OCI-LY1 (cell line): ENCODE measurements around the gene SORCS3.

Experiments used
- H2AFZ ChIP-seq: fragments of 200-600 bp; sonication (generic), shearing (Covaris generic); 2 replicates; pipeline ENCODE4 v1.6.0; 2014; ENCODE audit warnings: antibody characterized with exemption, mild to moderate bottlenecking, low read length
- H3F3A ChIP-seq: fragments of 200-600 bp; sonication (generic), shearing (Covaris generic); 2 replicates; pipeline ENCODE4 v1.6.0; 2014; ENCODE audit warnings: mild to moderate bottlenecking, antibody characterized with exemption, low read length, moderate library complexity; ENCODE audit not compliant: insufficient read depth
- H3K27ac ChIP-seq: fragments of 200-600 bp; sonication (generic); 2 replicates; pipeline ENCODE4 v1.5.1; 2014; ENCODE audit warnings: low read length, mixed run types, mild to moderate bottlenecking, low read depth; ENCODE audit not compliant: poor library complexity, severe bottlenecking
- H3K27me3 ChIP-seq: fragments of 200-600 bp; sonication (generic); 2 replicates; pipeline ENCODE4 v1.6.0; 2014; ENCODE audit warnings: antibody characterized with exemption, mild to moderate bottlenecking, low read length, moderate library complexity; ENCODE audit not compliant: insufficient read depth
- H3K36me3 ChIP-seq: fragments of 200-600 bp; sonication (generic); 2 replicates; pipeline ENCODE4 v1.6.1; 2014; ENCODE audit warnings: mild to moderate bottlenecking, antibody characterized with exemption, low read length, moderate library complexity, mixed read lengths; ENCODE audit not compliant: insufficient read depth
- H3K4me1 ChIP-seq: fragments of 200-600 bp; sonication (generic); 2 replicates; pipeline ENCODE4 v1.5.1; 2014; ENCODE audit warnings: mild to moderate bottlenecking, low read length, moderate library complexity; ENCODE audit not compliant: insufficient read depth, severe bottlenecking
- H3K4me2 ChIP-seq: fragments of 200-600 bp; sonication (generic), shearing (Covaris generic); 2 replicates; pipeline ENCODE4 v1.6.1; 2014; ENCODE audit warnings: low read length
- H3K4me3 ChIP-seq: fragments of 200-600 bp; sonication (generic); 2 replicates; pipeline ENCODE4 v1.5.1; 2014; ENCODE audit warnings: low read length, low read depth, mild to moderate bottlenecking, mixed read lengths; ENCODE audit not compliant: poor library complexity, severe bottlenecking
- H3K79me2 ChIP-seq: fragments of 200-600 bp; shearing (Covaris generic); 2 replicates; pipeline ENCODE4 v1.6.1; 2016; ENCODE audit warnings: mixed run types, low read length, mixed read lengths; ENCODE audit not compliant: insufficient read depth
- H3K9ac ChIP-seq: fragments of 200-600 bp; sonication (generic), shearing (Covaris generic); 2 replicates; pipeline ENCODE4 v1.6.1; 2014; ENCODE audit warnings: mild to moderate bottlenecking, low read length, mixed read lengths
- H3K9me2 ChIP-seq: fragments of 200-600 bp; sonication (generic), shearing (Covaris generic); 2 replicates; pipeline ENCODE4 v1.6.1; 2014; ENCODE audit warnings: low read depth, mild to moderate bottlenecking, low read length, mixed read lengths
- H3K9me3 ChIP-seq: fragments of 200-600 bp; shearing (Covaris generic); 2 replicates; pipeline ENCODE4 v1.6.1; 2014; ENCODE audit warnings: low read length, mixed read lengths
- H4K20me1 ChIP-seq: fragments of 200-600 bp; sonication (generic), shearing (Covaris generic); 2 replicates; pipeline ENCODE4 v1.6.0; 2016; ENCODE audit warnings: mild to moderate bottlenecking, low read length; ENCODE audit not compliant: insufficient read depth
- CTCF ChIP-seq: fragments of 200-600 bp; sonication (generic), shearing (Covaris generic); IDR thresholded peaks from 2 replicates; pipeline ENCODE4 v1.5.1; 2017; ENCODE audit warnings: mild to moderate bottlenecking, antibody characterized with exemption, low read length, moderate library complexity, mixed read lengths
- EZH2 ChIP-seq: fragments of 200-600 bp; sonication (generic), shearing (Covaris generic); IDR thresholded peaks from 2 replicates; pipeline ENCODE4 v1.8.0; 2017; ENCODE audit warnings: borderline replicate concordance, mixed run types, mild to moderate bottlenecking, antibody characterized with exemption, low read length, moderate library complexity, mixed read lengths

The SORCS3 gene

GRCh38 chr10:104957178-104957841 lies 316.2 kb downstream of the SORCS3 start:
- H3K4me1 ChIP-seq = no peaks in the 10 kb centered on the region
- H3K4me2 ChIP-seq = no peak overlapping the region
- H3K27ac ChIP-seq = no peak overlapping the region
- H3K27me3 ChIP-seq = 0 out of 2 replicates have a peak, but pooled peaks cover 4% of the 10 kb centered on the region
- H3F3A ChIP-seq = no peaks in the 10 kb centered on the region
- no peaks in the 10 kb centered on the region for H4K20me1 ChIP-seq
- no peak overlapping the region for H3K9ac ChIP-seq
- no peak overlapping the region for H2AFZ ChIP-seq
- no peaks in the 10 kb centered on the region for H3K9me3 ChIP-seq
- H3K79me2 ChIP-seq = no peaks in the 10 kb centered on the region
- no peaks in the 10 kb centered on the region for H3K36me3 ChIP-seq
- TF ChIP-seq EZH2 (no peak), CTCF (no peak)
- H3K4me3 ChIP-seq = no peak overlapping the region
- H3K9me2 ChIP-seq = no peaks in the 10 kb centered on the region

DNA sequence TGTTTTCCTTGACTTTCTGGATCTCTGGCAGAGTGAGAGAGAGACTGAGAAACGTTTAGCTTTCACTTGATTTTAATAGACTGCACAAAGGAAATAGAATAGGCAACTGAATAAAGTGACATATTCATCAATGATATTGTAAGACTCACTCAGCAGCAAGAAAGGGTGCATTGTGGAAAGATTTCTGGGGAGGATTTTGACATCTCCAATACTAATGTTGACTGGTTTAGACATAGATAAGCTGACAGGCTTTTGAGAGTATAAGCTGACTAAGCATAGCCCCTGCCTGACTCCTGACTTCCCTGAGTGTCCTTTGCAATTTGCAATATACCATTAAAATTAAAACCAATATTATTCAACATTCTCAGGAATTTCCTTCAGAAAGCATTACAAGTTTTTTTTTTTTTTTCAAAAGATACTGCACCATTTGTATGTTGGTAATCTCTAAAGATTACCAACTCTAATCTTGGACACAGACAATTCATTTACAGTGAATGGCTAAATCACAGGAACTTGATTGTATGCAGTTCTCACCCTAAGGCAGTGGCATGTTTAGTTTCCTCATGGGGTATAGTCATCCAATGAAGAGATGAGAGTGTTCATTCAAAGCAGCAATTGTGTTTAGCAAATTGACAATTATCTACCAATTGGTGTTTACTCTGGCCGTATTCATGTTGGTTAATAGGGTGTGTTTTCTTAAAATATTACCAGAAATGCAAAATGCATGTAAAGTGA lies 325.6 kb downstream of the SORCS3 start:
- no peaks in the 10 kb centered on the region for H3K9me3 ChIP-seq
- H3K27ac ChIP-seq = no peak overlapping the region
- no peaks in the 10 kb centered on the region for H3F3A ChIP-seq

DNA sequence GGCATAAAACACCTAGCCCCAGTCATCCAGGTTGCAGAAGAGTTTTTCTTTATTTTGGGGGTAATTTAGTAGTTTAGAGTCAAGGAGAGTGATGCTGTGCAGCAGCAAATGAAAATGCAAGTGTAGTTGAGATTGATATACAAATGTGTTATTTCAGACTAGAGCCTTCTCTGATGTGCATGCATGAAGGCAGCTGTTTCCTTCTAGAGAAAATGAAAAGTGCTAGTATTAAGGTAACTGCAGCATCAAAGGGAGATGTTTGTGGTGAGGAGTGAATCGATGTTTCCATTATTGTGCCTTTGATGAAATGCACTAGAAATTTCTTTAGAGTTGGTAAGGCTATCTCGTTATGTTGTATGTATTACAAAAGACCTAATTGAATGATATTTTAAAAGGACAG lies 339.3 kb downstream of the SORCS3 start:
- no peak overlapping the region for H3K27ac ChIP-seq
- H3K36me3 ChIP-seq = no peaks in the 10 kb centered on the region
- no peaks in the 10 kb centered on the region for H3K4me1 ChIP-seq
- H3K9me2 ChIP-seq = no peaks in the 10 kb centered on the region
- no peak overlapping the region for H2AFZ ChIP-seq
- H3K4me2 ChIP-seq = no peak overlapping the region
- H4K20me1 ChIP-seq = no peaks in the 10 kb centered on the region
- no peaks in the 10 kb centered on the region for H3K9me3 ChIP-seq
- H3K9ac ChIP-seq = no peak overlapping the region
- H3K4me3 ChIP-seq = no peak overlapping the region
- H3K79me2 ChIP-seq = no peaks in the 10 kb centered on the region
- TF ChIP-seq EZH2 (no peak), CTCF (no peak)
- H3K27me3 ChIP-seq = no peaks in the 10 kb centered on the region
- H3F3A ChIP-seq = no peaks in the 10 kb centered on the region

More for the DNA sequence above, 325.6 kb downstream of the SORCS3 start:
- Histone ChIP-seq H3K4me2 (no peak overlapping the region), H3K79me2 (no peaks in the 10 kb centered on the region), H3K4me3 (no peak overlapping the region), H4K20me1 (no peaks in the 10 kb centered on the region), H3K36me3 (no peaks in the 10 kb centered on the region), H3K27me3 (no peaks in the 10 kb centered on the region), H3K9me2 (no peaks in the 10 kb centered on the region), H3K9ac (no peak overlapping the region), H3K4me1 (no peaks in the 10 kb centered on the region), H2AFZ (no peak overlapping the region)
- TF ChIP-seq EZH2 (no peak), CTCF (no peak)
